Mucosa of descending colon (tissue), 3 donors: ENCODE results near the gene FLRT2. TPM values are rescaled to one million over a fixed set of nuclear protein-coding genes. Genes with fewer than 3 reads are reported as not detected.

ENCODE experiments used
- ATAC-seq: fragments of 200-7000 bp; cut with Tn5 transposase; one replicate; pipeline ENCODE4 v1.9.1; 2020; ENCODE audit warnings: mild to moderate bottlenecking, moderate library complexity
- DNase-seq, 3 donors: peaks; one replicate each; pipeline ENCODE4 v3.0.0-alpha.2; 2020
- H3K36me3 ChIP-seq: fragments of 200-600 bp; one replicate; pipeline ENCODE4 v1.8.0; 2021; ENCODE audit warnings: low read depth, mild to moderate bottlenecking
- H3K4me1 ChIP-seq: fragments of 200-600 bp; one replicate; pipeline ENCODE4 v1.8.0; 2021; ENCODE audit warnings: low read depth, mild to moderate bottlenecking
- H3K4me3 ChIP-seq: fragments of 200-600 bp; one replicate; pipeline ENCODE4 v1.8.0; 2021; ENCODE audit warnings: mild to moderate bottlenecking
- H3K9me3 ChIP-seq: fragments of 200-600 bp; one replicate; pipeline ENCODE4 v1.8.0; 2021; ENCODE audit warnings: mild to moderate bottlenecking
- CTCF ChIP-seq: fragments of 200-600 bp; IDR thresholded peaks from one replicate; pipeline ENCODE4 v1.8.0; 2022; ENCODE audit warnings: antibody characterized with exemption, mild to moderate bottlenecking
- intact Hi-C, 2 donors: fragments of 100-400 bp; cut with DNase I in 1 of 2; cut with micrococcal nuclease in 1 of 2; formaldehyde crosslinking; loops; one replicate each; pipeline versions ENCODE4 v1.11.0 to v1.11.1; 2022; cut with DNase I, micrococcal nuclease
- total RNA-seq, 3 donors: library from RNA; stranded (reverse); fragmentation: NEBNext Ultra II Directional in 2 of 3; extraction: Animal tissue kit (Norgen Biotek cat#: 25700) in 2 of 3; gene quantifications; one replicate each; pipeline versions ENCODE4 v1.2.1 to v1.2.4, GENCODE V29; 2021 to 2023
- donor health status: DM: no; HTN: no; CAD: no; lungs with moderate emphysema.
- donor health status: DM: no; HTN: no; CAD: no.
- donor health status: DM: no; HTN: yes; CAD: no.

Gene FLRT2
- total RNA-seq, 3 donors from 2014 or later: 4.9 to 14.6 (median 7.1) TPM

GRCh38 chr14:85599939-85600338 is 70.0 kb downstream of the FLRT2 start:
- H3K4me3 ChIP-seq: no peak overlapping the region
- no peaks in the 10 kb centered on the region for H3K9me3 ChIP-seq
- intact Hi-C loops: no loop called here
- TF ChIP-seq CTCF: no peak
- DNase-seq: no peak
- H3K4me1 ChIP-seq: no peaks in the 10 kb centered on the region
- H3K36me3 ChIP-seq: no peaks in the 10 kb centered on the region
- ATAC-seq: no peak

DNA sequence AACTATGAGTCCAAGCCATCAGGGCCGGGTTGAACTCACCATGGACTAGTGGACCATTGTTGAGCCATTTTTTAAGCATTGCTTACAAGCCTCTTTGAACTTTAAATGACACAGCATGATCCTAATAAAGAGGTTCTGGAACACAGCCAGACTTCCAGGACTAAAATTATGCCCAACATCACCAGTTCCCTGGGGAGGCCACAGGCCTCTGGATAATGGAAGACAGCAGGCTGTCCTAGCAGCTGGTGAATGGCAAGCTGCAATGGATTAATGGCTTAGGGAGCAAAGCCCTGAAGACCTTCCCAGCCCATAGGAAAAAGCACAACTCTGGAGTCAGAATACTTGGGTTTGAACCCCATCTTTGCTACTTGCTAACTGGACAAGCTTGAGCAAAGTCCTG is 71.3 kb downstream of the FLRT2 start:
- TF ChIP-seq CTCF: no peak
- no peak overlapping the region for H3K4me3 ChIP-seq
- intact Hi-C loops: no loop called here
- H3K9me3 ChIP-seq: no peaks in the 10 kb centered on the region
- no peaks in the 10 kb centered on the region for H3K36me3 ChIP-seq
- no peak for DNase-seq
- no peak for ATAC-seq
- no peaks in the 10 kb centered on the region for H3K4me1 ChIP-seq

GRCh38 chr14:85601690-85602089 is 71.7 kb downstream of the FLRT2 start:
- intact Hi-C loops: no loop called here
- no peak for TF ChIP-seq CTCF
- no peaks in the 10 kb centered on the region for H3K9me3 ChIP-seq
- H3K4me3 ChIP-seq: no peak overlapping the region
- no peak for DNase-seq
- no peaks in the 10 kb centered on the region for H3K36me3 ChIP-seq
- no peak for ATAC-seq
- no peaks in the 10 kb centered on the region for H3K4me1 ChIP-seq

GRCh38 chr14:85602345-85602744 is 72.4 kb downstream of the FLRT2 start:
- TF ChIP-seq CTCF: no peak
- DNase-seq (no peak), ATAC-seq (no peak)
- Histone ChIP-seq H3K9me3 (no peaks in the 10 kb centered on the region), H3K4me1 (no peaks in the 10 kb centered on the region), H3K36me3 (no peaks in the 10 kb centered on the region), H3K4me3 (no peak overlapping the region)
- intact Hi-C loops: no loop called here

DNA sequence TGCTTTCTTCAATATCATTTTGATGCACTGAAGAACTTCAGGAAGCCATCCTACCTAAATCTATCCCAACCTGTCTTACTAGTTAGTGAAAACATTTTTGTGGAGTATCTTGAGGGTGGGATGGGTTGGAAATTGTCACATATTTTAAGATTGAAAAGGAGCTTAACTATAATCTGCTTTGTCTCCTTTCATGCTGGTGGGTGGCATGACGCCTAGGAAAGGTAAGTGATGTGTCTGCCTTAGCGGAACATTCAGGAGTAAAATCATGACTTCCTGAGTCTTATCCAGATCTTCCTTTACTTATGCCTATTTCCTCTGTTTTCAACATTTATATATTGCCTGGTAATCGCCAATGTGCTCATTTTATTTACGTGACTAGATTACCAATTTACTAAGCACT is 74.1 kb downstream of the FLRT2 start:
- Histone ChIP-seq H3K36me3 (no peaks in the 10 kb centered on the region), H3K9me3 (no peaks in the 10 kb centered on the region), H3K4me1 (no peaks in the 10 kb centered on the region), H3K4me3 (no peak overlapping the region)
- DNase-seq: no peak
- no peak for ATAC-seq
- TF ChIP-seq CTCF: no peak
- intact Hi-C loops: no loop called here

- H3K4me1 ChIP-seq: no peaks in the 10 kb centered on the region
- no peak overlapping the region for H3K4me3 ChIP-seq
- ATAC-seq: no peak
- no peak for TF ChIP-seq CTCF
- no peaks in the 10 kb centered on the region for H3K36me3 ChIP-seq
- no peak for DNase-seq
- intact Hi-C loops: no loop called here
- H3K9me3 ChIP-seq: no peaks in the 10 kb centered on the region
These were observed 74.8 kb downstream of the FLRT2 start for GRCh38 chr14:85604714-85605113.
